Iris pigment epithelial cell (primary cell): ENCODE results near the gene PRMT2.

Experiments used
- DNase-seq: peaks from one replicate; pipeline ENCODE4 v3.0.0-alpha.2; 2011; ENCODE audit warnings: low read depth

The PRMT2 gene

GRCh38 chr21:46635324-46636180, at the start of gene PRMT2:
TSS of gene PRMT2 (plus strand) at chr21:46635674. CDS start at chr21:46636952, 1,278 bp downstream.
- DNase-seq, result peak; percentile 92

DNA sequence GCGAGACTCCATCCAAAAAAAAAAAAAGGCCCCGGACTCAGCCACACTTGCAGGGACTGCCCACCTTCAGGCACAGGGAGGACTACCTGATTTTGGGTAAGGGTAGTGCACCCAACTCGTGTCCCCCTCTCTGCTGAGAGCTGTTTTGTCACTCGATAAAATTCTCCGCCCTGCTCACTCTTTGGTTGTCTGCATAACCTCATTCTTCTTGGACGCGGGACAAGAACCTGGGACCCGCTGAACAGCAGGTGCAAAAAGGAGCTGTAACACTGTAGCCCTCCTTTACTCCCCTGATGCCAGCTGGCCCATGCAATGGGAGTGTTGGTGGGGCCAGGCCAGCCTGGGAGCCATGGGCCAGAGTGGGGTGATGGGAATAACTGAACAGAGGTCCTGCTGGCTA, 41.2 kb upstream of the PRMT2 start:
- DNase-seq, result no peak

DNA sequence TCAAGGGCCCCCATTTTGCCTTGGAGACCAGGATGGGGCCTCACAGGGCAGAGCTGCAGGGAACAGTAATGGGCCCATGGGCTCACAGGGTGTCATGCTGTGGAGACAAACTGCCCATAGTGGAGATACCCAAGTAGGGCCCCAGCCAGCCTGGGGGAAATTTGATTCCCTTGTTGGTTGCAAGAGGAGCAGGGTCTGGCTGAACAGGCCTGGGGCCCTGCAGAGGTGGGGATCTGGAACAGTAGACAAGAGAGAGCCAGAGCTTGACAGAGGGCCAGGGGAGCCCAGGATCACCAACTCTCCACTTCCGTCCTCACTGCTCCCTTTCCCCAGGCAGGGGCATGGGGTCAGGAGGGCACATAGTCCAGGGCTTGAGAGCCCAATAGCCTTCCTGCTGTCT, 39.3 kb upstream of the PRMT2 start:
- DNase-seq, result no peak

- DNase-seq, result no peak
Observed at GRCh38 chr21:46597031-46597430, 38.4 kb upstream of the PRMT2 start.

GRCh38 chr21:46597896-46598343, 37.6 kb upstream of the PRMT2 start:
- no peak for DNase-seq

DNA sequence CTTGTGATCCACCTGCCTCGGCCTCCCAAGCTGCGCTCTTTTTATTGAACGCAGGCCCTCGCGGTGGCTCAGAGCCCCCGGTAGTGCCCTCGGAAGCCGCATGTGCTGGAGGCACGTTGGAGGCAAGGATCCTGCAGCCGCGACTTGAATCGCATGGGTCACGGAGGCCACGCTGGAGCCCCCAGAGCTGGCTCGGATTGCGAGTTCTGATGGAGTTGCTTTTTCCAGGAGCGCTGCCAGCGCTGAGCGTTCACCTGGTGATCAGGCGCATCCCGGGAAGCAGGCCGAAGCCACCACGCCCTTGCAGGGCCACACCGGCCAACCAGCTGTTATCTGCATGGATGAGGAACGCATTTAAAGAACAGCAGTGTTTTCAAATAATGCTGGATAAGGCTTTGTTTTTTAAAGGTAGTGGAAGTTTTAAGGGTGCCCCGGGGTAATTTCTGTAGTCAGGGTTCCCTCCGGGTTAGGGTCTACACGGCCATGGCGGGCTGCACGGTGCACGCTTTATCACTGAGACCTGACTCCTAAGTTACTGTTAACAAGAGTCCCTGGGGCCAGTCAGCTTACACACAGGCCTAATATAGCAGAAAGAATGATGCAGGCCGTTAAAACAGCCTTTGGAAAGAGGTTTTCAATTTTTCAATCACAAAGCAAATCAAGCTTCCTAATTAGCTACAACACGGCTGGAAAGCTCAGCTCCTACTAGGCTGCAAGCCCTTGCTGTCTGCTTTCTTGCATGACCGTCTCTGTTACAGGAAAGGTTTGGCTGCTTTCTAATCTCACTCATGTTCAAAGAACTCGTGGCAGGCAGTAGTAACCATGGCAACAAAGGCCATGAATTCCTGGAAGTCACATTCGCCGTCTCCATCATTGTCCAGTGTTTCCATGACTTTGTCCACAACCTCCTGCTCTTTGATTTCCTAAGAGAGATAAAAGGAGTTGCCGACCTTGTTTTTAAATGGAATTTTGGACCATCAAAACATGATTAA, 36.6 kb upstream of the PRMT2 start:
- peak; percentile 88 for DNase-seq

GRCh38 chr21:46600305-46600704, 35.2 kb upstream of the PRMT2 start:
- no peak for DNase-seq

DNA sequence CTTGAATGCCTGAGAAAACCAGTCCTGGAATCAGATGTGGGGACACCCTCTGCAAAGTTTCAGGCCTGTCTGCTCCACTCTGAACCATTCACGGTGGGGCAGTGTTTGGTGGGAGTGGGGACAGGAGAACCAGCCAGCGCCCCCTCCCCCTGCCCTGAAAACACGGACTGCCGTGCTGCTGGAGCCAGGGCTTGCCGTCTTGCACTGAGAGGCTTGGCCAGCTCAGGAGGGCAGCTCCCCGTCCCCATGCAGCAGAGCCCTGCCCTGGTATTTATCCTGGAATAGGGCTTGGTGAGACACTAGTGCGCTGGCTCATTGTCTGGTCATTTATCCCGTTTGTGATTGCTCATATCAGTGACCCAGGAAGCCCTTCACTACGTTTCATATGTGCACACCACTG, 34.5 kb upstream of the PRMT2 start:
- no peak for DNase-seq

DNA sequence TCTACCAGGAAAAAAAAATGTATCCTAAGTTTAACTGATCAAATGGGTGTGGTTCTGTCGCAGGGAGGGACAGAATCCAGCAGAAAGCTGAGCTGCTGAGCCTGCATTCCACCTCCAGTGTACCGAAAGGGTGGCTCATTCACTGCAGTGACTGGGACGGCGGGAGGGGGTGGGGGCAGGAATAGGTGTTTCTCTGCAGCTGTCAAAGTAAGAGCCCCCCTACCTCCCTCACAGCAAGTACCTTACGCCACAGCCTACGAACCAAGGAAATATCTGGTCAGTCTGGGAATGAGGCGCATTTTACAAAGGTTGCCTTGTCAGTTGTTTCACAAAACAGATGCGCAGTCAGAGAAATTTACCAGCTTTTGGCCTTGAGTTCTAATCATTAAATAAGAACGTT, 32.2 kb upstream of the PRMT2 start:
- DNase-seq, result no peak

GRCh38 chr21:46604329-46604974, 31.0 kb upstream of the PRMT2 start:
- DNase-seq, result no peak

DNA sequence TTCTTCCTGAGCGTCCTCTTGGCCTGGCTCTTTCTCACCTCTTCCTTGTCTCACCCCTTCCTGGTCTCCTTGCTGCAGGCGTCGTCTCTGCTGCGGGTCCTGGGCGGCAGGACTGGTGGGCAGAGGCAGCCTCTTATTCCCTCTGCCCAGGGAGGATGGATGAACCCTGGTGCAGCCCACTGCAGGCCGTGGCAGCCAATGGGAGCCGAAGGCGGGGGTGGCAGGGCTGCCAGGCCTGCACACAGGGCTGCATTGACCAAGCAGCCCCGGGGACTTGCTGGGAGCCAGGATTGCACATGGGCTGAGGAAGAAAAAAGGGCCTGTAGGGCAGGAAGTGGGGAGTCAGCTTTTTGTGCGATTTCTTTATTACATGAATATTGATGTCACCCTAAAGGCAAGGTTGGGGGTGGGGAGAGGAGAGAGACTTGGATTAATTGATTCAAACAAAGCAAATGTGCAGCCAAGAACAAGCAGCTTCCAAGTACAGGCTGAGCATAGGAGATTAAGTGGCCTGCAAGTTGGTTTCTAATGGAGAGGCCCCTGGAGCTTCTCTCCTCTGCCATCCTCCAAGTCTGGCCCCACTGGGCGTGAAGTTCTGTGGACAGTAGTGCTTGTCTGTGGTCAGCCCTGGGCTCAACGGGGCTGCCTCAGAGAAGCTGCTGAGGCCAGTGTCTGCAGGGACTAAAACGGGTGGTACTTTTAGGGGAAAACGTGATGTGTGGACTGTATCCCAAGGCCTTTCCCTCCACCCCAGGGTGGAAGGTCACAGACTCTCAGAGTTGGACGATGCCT, 30.3 kb upstream of the PRMT2 start, which contains the start of gene S100B:
TSS of gene S100B (minus strand) at position 108 of the 792 bp plus-strand sequence. CDS start 2,667 bp downstream, outside the sequence.
- no peak for DNase-seq

DNA sequence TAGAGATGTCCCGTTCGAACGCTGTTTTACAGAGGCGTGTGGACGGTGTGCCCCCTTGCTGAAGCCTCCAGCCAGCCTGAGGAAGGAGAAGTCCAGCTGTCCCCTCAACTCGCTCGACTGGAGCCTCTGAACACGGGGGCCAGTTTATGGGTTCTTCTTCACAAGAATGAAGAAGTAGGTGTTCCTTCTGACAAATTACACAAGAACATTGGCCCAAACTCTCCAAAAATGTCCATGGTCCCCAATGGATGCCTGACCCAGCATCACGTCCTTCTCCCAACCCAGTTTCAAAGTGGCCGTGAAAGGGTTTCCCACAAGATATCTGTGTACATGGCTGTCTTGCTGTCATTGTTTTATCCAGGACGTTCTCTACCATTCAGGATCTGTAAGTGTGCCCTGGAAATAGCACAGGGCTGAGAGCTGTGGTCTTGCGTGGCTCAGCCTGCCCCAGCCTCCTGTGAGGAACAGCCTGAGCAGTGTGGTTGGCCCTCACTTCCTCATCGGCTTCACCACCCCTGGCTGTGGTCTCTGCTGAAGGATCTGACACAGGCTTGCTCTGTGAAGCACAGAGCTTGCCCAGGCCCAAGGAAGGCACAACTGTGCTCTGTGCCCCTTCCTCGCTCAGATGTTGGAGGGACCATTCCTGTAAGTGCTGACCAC, 29.6 kb upstream of the PRMT2 start:
- no peak for DNase-seq

GRCh38 chr21:46606427-46606813, 29.1 kb upstream of the PRMT2 start:
- no peak for DNase-seq

- no peak for DNase-seq
Observed at GRCh38 chr21:46607636-46608035, 27.8 kb upstream of the PRMT2 start.

- no peak for DNase-seq
Observed at GRCh38 chr21:46608672-46609111, 26.8 kb upstream of the PRMT2 start.

DNA sequence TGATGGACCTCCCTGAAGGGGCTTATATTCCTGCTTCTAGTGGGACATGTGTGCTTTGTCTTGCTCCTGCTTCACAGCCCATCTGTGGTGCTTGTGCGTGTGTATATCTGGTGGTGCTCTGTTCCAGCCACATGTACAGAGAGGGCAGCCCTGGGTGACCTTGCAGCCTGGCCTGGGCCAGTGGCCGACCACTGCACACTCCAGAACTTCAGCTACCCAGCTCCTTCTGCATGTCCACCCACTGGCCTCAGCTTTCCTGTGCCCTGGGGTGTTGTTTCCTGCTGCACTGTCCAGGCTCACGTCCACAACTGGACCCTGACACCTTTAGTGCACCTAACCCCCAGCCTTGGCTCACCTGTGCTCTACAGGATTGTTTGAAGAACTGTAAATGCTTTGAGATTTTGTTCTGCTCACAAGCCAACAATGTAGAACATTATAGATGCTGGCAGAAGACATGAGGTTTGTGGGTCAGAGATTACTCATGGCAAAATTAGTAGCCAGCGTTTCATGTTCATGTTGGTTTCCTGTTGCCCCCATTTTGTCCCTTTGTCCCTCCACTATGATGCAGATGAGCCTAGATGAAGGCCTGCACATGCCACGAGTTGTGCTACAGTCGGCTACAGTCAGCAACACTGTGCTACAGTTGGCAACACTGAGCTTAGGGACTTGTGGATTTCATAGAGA, 25.3 kb upstream of the PRMT2 start:
- no peak for DNase-seq

DNA sequence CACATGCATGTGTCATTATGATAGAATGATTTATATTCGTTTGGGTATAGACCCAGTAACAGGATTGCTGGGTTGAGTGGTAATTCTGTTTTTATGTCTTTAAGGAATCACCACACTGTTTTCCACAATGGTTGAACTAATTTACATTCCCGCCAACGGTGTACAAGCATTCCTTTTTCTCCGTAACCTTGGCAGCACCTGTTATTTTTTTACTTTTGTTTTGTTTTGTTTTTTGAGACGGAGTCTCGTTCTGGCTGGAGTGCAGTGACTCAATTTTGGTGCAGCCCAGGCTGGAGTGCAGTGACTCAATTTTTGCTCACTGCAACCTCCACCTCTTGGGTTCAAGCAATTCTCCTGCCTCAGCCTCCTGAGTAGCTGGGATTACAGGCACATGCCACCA, 22.1 kb upstream of the PRMT2 start:
- no peak for DNase-seq

- DNase-seq, result no peak
Observed at GRCh38 chr21:46616050-46616449, 19.4 kb upstream of the PRMT2 start.

- no peak for DNase-seq
Observed at GRCh38 chr21:46616656-46617055, 18.8 kb upstream of the PRMT2 start.
